Osteocyte (in vitro differentiated cells): ENCODE data around the gene ERO1B. TPM values are rescaled to one million over a fixed set of nuclear protein-coding genes. Genes with fewer than 3 reads are reported as not detected.

Experiments used
- DNase-seq: peaks from one replicate; pipeline ENCODE4 v3.0.0; 2021; ENCODE audit warnings: mixed read lengths; ENCODE audit not compliant: unreplicated experiment; ENCODE audit errors: extremely low spot score
- H3K27ac Mint-ChIP-seq: one replicate; pipeline ENCODE4 v1.8.0; 2021; ENCODE audit warnings: mild to moderate bottlenecking, mixed read lengths; ENCODE audit not compliant: unreplicated experiment
- H3K27me3 Mint-ChIP-seq: one replicate; pipeline ENCODE4 v1.8.0; 2021; ENCODE audit warnings: mixed read lengths; ENCODE audit not compliant: unreplicated experiment
- H3K36me3 Mint-ChIP-seq: one replicate; pipeline ENCODE4 v1.8.0; 2021; ENCODE audit warnings: mixed read lengths; ENCODE audit not compliant: unreplicated experiment
- H3K4me1 Mint-ChIP-seq: one replicate; pipeline ENCODE4 v1.8.0; 2021; ENCODE audit warnings: mixed read lengths; ENCODE audit not compliant: unreplicated experiment
- H3K4me3 Mint-ChIP-seq: one replicate; pipeline ENCODE4 v1.8.0; 2021; ENCODE audit warnings: mild to moderate bottlenecking, moderate library complexity, mixed read lengths; ENCODE audit not compliant: unreplicated experiment
- H3K9me3 Mint-ChIP-seq: one replicate; pipeline ENCODE4 v1.8.0; 2021; ENCODE audit warnings: mixed read lengths; ENCODE audit not compliant: unreplicated experiment
- CTCF ChIP-seq: fragments of 200-600 bp; sonication (generic); IDR thresholded peaks from 2 replicates; pipeline ENCODE4 v1.5.0; 2021; ENCODE audit warnings: antibody characterized with exemption, mild to moderate bottlenecking, moderate library complexity
- total RNA-seq: library from RNA; stranded (reverse); gene quantifications from 2 replicates; pipeline ENCODE4 v1.2.1, GENCODE V29; 2021

ERO1B gene
- total RNA-seq, 1 donor from 2014 or later = 4.8 TPM

GRCh38 chr1:236257216-236257615, 24.5 kb downstream of the ERO1B start:
- DNase-seq = no peak
- Mint-ChIP-seq H3K27ac (no peak overlapping the region), H3K9me3 (peaks cover 38% of the 10 kb centered on the region), H3K27me3 (no peaks in the 10 kb centered on the region), H3K4me3 (no peak overlapping the region), H3K4me1 (no peaks in the 10 kb centered on the region), H3K36me3 (peaks cover 14% of the 10 kb centered on the region)
- no peak for TF ChIP-seq CTCF

DNA sequence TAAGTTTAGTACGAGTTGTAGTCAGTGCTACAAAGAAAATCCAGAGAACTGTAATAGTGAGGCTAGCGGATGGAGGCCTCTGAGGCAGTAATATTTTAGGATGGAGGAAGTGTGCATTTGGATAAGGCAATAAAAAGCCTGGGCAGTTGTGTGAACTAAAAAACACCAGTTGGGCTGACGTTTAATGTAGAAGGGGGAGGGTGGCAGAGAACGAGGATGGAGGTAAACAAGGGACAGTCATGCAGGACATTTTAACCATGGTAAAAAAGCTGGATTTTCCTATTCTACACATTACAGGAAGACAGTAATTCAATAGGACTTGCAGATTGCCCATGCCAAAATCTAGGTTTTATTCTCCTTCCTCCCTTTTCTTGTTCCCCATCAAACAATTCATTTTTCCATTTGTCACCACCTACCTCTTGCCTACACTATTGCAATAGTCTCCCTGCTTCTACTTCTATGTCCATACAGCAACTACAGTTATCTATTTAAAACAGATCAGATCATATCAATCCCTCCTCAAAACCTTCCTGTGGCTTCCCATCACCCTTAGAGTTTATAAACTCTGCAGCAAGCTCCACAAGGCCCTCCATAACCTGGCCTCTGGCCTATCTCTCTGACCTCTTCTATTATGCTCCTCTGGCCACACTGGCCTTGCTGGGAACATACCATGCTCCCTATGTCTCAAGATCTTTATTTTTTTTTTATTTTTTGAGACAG, 27.7 kb downstream of the ERO1B start:
- Mint-ChIP-seq H3K27ac (no peak overlapping the region), H3K9me3 (peaks cover 14% of the 10 kb centered on the region), H3K4me3 (no peak overlapping the region), H3K36me3 (peaks cover 8% of the 10 kb centered on the region), H3K4me1 (no peaks in the 10 kb centered on the region), H3K27me3 (no peaks in the 10 kb centered on the region)
- no peak for DNase-seq
- no peak for TF ChIP-seq CTCF

DNA sequence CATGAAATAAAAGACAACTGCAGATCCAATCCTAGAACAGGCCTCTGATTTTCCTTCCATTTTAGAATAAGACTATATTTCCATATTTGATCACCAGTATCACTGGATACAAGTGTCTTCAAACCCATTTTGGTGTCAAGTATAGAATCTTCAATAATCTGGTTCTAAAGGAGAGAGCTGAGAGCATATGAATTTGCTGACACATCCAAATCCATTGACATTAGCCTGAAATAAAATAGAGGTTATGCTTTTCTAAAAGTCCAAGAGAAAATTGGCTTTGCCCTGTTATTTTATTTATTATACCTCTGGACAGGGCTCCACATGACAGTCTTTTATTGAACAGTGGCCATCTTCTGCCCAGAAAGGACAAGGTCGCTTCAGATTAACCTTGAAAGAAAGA, 28.6 kb downstream of the ERO1B start:
- peaks cover 9% of the 10 kb centered on the region for H3K9me3 Mint-ChIP-seq
- no peak overlapping the region for H3K4me3 Mint-ChIP-seq
- peaks cover 7% of the 10 kb centered on the region for H3K36me3 Mint-ChIP-seq
- H3K27me3 Mint-ChIP-seq = no peaks in the 10 kb centered on the region
- H3K4me1 Mint-ChIP-seq = no peaks in the 10 kb centered on the region
- TF ChIP-seq CTCF = no peak
- DNase-seq = no peak
- H3K27ac Mint-ChIP-seq = no peak overlapping the region

DNA sequence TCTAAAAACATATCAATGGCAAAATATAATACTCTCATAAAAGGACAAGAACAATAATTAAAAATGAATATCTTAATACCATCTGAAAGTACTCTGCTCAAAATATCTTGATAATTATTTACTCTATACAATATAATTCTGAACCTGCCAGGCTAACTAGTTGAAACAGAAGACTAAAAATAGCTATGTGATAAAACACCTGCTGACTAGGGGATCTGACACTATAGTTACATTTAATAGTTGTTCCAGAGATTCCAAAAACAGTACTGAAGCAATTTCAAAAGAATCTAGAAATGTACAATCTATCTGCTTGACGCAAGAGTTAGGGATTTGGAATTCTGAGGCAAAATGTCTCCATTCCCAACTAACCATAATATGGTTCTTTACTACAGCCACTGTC, 30.2 kb downstream of the ERO1B start:
- no peak for TF ChIP-seq CTCF
- no peak for DNase-seq
- no peaks in the 10 kb centered on the region for H3K27me3 Mint-ChIP-seq
- H3K4me3 Mint-ChIP-seq = no peak overlapping the region
- no peaks in the 10 kb centered on the region for H3K9me3 Mint-ChIP-seq
- H3K36me3 Mint-ChIP-seq = no peaks in the 10 kb centered on the region
- no peak overlapping the region for H3K27ac Mint-ChIP-seq
- no peaks in the 10 kb centered on the region for H3K4me1 Mint-ChIP-seq

DNA sequence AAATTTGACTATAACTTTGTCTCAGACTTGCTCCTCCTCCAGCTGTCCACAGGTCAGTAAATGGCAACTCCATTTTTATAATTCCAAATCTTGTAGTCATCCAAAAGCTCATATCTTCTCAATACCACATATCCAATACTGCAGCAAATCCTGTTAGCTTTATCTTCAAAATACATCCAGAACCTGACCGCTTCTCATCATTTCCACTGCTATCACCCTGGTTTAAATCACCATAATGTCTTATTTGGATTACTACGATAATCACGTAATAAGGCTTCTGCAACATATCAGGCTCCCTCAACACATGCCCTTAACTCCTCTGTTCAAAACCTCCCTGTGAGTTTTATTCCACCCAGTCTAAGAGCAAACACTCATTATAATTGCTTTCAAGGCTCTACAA, 34.5 kb downstream of the ERO1B start:
- Mint-ChIP-seq H3K27ac (no peak overlapping the region), H3K27me3 (no peaks in the 10 kb centered on the region), H3K4me1 (no peaks in the 10 kb centered on the region), H3K4me3 (no peak overlapping the region), H3K9me3 (no peaks in the 10 kb centered on the region), H3K36me3 (no peaks in the 10 kb centered on the region)
- no peak for TF ChIP-seq CTCF
- no peak for DNase-seq
